Panc1 (cell line): ENCODE measurements around the gene NEK7. TPM values are rescaled to one million over a fixed set of nuclear protein-coding genes. Genes with fewer than 3 reads are reported as not detected.
"Not testable (repeated sequence)": the region's sequence is repeated elsewhere in the genome, so short reads cannot be mapped to it uniquely, and the experiment has no call there.

ENCODE experiments used
- ATAC-seq: fragments of 200-7000 bp; cut with Tn5 transposase; 2 replicates; pipeline ENCODE4 v1.9.1; 2020; ENCODE audit warnings: mild to moderate bottlenecking, moderate library complexity
- BruUV-seq: library from RNA; stranded (reverse); fragments of 400-500 nt; replicated peaks from 2 replicates; lab custom pipeline; 2021; lab: Mats Ljungman, UMichigan
- CTCF ChIA-PET: fragments of 300-600 bp; sonication (Branson Sonifier 250); formaldehyde crosslinking; loops from one replicate; lab custom pipeline; 2022; ENCODE audit warnings: antibody characterized with exemption; lab: Charles Lee
- POLR2A ChIA-PET: fragments of 300-600 bp; sonication (Branson Sonifier 250); formaldehyde crosslinking; loops from one replicate; lab custom pipeline; 2022; ENCODE audit warnings: antibody characterized with exemption; lab: Charles Lee
- DNase-seq: peaks from one replicate; pipeline ENCODE4 v3.0.0-alpha.2; 2010; ENCODE audit warnings: low read depth, low spot score
- H3K27ac ChIP-seq: 2 replicates; pipeline ENCODE4 v1.5.1; 2011; ENCODE audit warnings: mild to moderate bottlenecking, low read length, inconsistent platforms
- H3K27me3 ChIP-seq: fragments of 200-500 bp; sonication (Bioruptor generic); 2 replicates; pipeline ENCODE4 v1.6.0; 2014; ENCODE audit warnings: low read length, inconsistent platforms; ENCODE audit not compliant: control insufficient read depth, insufficient read depth
- H3K36me3 ChIP-seq: fragments of 200-500 bp; sonication (Bioruptor generic); 2 replicates; pipeline ENCODE4 v1.5.1; 2014; ENCODE audit warnings: inconsistent platforms, mild to moderate bottlenecking, low read length, moderate library complexity; ENCODE audit not compliant: control insufficient read depth, insufficient read depth
- H3K4me1 ChIP-seq: 2 replicates; pipeline ENCODE4 v1.5.1; 2011; ENCODE audit warnings: inconsistent platforms, mild to moderate bottlenecking, low read length, moderate library complexity; ENCODE audit not compliant: control insufficient read depth, insufficient read depth
- H3K4me3 ChIP-seq, 2 experiments: 2 replicates each; pipeline ENCODE4 v1.5.1; 2011 to 2012; ENCODE audit warnings: low read depth in 2 of 2, low read length in 2 of 2, mild to moderate bottlenecking in 2 of 2, inconsistent platforms in 1 of 2, moderate library complexity in 1 of 2
- H3K9me3 ChIP-seq: fragments of 200-500 bp; sonication (Bioruptor generic); 2 replicates; pipeline ENCODE4 v1.5.1; 2014; ENCODE audit warnings: low read depth, mild to moderate bottlenecking, inconsistent platforms, low read length, moderate library complexity; ENCODE audit not compliant: control insufficient read depth, insufficient read depth
- POLR2AphosphoS5 ChIP-seq: IDR thresholded peaks from 2 replicates; pipeline ENCODE4 v1.6.1; 2012; ENCODE audit warnings: mild to moderate bottlenecking, low read depth, low read length, moderate library complexity
- SIN3A ChIP-seq: IDR thresholded peaks from 2 replicates; pipeline ENCODE4 v1.6.1; 2012; ENCODE audit warnings: low read depth, mild to moderate bottlenecking, low read length, moderate library complexity, borderline replicate concordance; ENCODE audit not compliant: insufficient read depth
- TCF7L2 ChIP-seq: IDR thresholded peaks from 2 replicates; pipeline ENCODE4 v1.6.1; 2011; ENCODE audit warnings: mild to moderate bottlenecking, low read depth, low read length, inconsistent platforms
- in situ Hi-C: cut with HindIII; loops from 2 replicates; pipeline ENCODE4 v1.10.0; 2016; ENCODE audit warnings: low sequenced_read_pairs, low pct_unique_long_range_greater_than_20kb
- intact Hi-C: fragments of 100-400 bp; cut with micrococcal nuclease; formaldehyde crosslinking; loops from one replicate; pipeline ENCODE4 v1.10.0; 2022; ENCODE audit not compliant: unreplicated experiment
- total RNA-seq: library from RNA; stranded (reverse); gene quantifications from one replicate; pipeline ENCODE4 v1.2.1, GENCODE V29; 2021; ENCODE audit not compliant: unreplicated experiment
- TF ChIP-seq, protein P1 (sequence below), 2 experiments: IDR thresholded peaks; 2 replicates each; pipeline ENCODE4 v1.6.1; 2011 to 2012; ENCODE audit warnings: low read depth in 2 of 2, control low read depth in 1 of 2, low read length in 1 of 2, mild to moderate bottlenecking in 1 of 2, moderate library complexity in 1 of 2; ENCODE audit not compliant: insufficient read depth in 1 of 2
- TF ChIP-seq, protein P2 (sequence below): fragments of 450-650 bp; IDR thresholded peaks from 2 replicates; pipeline ENCODE4 v1.5.1; 2017; ENCODE audit warnings: mild to moderate bottlenecking

The NEK7 gene
- total RNA-seq, 1 experiment from 2014 or later = 53.0 TPM

DNA sequence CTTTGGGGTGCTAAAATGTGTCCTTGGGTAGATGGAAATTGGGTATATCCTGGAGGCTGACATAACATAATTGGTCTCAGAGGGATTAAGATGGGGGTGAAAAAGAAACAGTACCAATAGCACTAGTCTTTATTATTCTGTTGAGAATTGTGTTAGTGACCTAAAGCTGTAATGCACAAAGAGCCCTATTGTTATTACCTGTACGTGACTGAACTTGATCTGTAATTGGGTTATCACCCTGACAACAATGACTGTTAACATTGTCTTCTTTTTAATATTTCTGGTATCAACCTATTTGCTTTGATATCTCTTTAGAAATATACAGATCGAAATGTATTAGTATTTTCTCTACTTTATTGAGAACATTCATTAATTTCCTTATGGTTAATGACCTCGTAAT is 147.6 kb downstream of the NEK7 start:
- Histone ChIP-seq H3K4me1 (no peaks in the 10 kb centered on the region), H3K4me3 (no peak overlapping the region), H3K27me3 (no peaks in the 10 kb centered on the region), H3K9me3 (no peaks in the 10 kb centered on the region), H3K36me3 (no peaks in the 10 kb centered on the region), H3K27ac (no peak overlapping the region)
- POLR2A ChIA-PET = no interaction called here
- CTCF ChIA-PET = no interaction called here
- in situ Hi-C loops (no loop called here), intact Hi-C loops (no loop called here)
- BruUV-seq = no TSS peak
- ATAC-seq (no peak), DNase-seq (no peak)
- TF ChIP-seq, protein P1, sequence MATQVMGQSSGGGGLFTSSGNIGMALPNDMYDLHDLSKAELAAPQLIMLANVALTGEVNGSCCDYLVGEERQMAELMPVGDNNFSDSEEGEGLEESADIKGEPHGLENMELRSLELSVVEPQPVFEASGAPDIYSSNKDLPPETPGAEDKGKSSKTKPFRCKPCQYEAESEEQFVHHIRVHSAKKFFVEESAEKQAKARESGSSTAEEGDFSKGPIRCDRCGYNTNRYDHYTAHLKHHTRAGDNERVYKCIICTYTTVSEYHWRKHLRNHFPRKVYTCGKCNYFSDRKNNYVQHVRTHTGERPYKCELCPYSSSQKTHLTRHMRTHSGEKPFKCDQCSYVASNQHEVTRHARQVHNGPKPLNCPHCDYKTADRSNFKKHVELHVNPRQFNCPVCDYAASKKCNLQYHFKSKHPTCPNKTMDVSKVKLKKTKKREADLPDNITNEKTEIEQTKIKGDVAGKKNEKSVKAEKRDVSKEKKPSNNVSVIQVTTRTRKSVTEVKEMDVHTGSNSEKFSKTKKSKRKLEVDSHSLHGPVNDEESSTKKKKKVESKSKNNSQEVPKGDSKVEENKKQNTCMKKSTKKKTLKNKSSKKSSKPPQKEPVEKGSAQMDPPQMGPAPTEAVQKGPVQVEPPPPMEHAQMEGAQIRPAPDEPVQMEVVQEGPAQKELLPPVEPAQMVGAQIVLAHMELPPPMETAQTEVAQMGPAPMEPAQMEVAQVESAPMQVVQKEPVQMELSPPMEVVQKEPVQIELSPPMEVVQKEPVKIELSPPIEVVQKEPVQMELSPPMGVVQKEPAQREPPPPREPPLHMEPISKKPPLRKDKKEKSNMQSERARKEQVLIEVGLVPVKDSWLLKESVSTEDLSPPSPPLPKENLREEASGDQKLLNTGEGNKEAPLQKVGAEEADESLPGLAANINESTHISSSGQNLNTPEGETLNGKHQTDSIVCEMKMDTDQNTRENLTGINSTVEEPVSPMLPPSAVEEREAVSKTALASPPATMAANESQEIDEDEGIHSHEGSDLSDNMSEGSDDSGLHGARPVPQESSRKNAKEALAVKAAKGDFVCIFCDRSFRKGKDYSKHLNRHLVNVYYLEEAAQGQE (IDR thresholded peaks at IDR 0.05; ENCODE audit: insufficient read depth in 1 of 2, low read depth in 2 of 2, low read length in 1 of 2) = no peak
- TF ChIP-seq, protein P2, sequence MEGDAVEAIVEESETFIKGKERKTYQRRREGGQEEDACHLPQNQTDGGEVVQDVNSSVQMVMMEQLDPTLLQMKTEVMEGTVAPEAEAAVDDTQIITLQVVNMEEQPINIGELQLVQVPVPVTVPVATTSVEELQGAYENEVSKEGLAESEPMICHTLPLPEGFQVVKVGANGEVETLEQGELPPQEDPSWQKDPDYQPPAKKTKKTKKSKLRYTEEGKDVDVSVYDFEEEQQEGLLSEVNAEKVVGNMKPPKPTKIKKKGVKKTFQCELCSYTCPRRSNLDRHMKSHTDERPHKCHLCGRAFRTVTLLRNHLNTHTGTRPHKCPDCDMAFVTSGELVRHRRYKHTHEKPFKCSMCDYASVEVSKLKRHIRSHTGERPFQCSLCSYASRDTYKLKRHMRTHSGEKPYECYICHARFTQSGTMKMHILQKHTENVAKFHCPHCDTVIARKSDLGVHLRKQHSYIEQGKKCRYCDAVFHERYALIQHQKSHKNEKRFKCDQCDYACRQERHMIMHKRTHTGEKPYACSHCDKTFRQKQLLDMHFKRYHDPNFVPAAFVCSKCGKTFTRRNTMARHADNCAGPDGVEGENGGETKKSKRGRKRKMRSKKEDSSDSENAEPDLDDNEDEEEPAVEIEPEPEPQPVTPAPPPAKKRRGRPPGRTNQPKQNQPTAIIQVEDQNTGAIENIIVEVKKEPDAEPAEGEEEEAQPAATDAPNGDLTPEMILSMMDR = no peak
- TF ChIP-seq TCF7L2 (no peak), POLR2AphosphoS5 (no peak), SIN3A (no peak)

DNA sequence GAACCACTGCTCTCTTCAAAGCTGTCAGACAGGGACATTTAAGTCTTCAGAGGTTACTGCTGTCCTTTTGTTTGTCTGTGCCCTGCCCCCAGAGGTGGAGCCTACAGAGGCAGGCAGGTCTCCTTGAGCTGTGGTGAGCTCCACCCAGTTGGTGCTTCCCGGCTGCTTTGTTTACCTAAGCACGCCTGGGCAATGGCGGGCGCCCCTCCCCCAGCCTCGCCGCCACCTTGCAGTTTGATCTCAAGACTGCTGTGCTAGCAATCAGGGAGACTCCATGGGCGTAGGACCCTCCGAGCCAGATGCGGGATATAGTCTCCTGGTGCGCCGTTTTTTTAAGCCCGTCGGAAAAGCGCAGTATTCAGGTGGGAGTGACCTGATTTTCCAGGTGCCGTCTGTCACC is 158.0 kb downstream of the NEK7 start:
- in situ Hi-C loops, H3K27ac ChIP-seq, POLR2A ChIA-PET, intact Hi-C loops, BruUV-seq, H3K9me3 ChIP-seq, ATAC-seq, H3K4me1 ChIP-seq, CTCF ChIA-PET, H3K4me3 ChIP-seq, H3K27me3 ChIP-seq, DNase-seq, H3K36me3 ChIP-seq: not testable (repeated sequence)

DNA sequence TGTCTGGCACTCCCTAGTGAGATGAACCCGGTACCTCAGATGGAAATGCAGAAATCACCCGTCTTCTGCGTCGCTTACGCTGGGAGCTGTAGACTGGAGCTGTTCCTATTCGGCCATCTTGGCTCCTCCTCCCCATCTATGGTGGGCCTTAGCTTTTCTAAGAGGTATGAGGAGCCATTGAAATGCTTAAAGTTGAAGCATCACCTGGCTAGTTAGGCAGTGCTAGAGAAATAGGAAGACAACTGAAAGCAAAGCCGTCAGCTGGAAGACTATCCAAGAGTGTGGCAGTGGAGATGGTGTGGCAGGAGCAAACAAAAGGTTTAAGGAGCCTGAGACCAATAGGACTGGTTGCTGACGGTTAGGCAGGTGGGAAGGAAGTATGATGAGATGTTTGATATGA is 158.5 kb downstream of the NEK7 start:
- in situ Hi-C loops = not testable (repeated sequence)

More for the DNA sequence above, 158.5 kb downstream of the NEK7 start:
- DNase-seq, H3K36me3 ChIP-seq, H3K4me3 ChIP-seq, H3K27ac ChIP-seq, ATAC-seq, H3K9me3 ChIP-seq, CTCF ChIA-PET, POLR2A ChIA-PET, intact Hi-C loops, BruUV-seq, H3K27me3 ChIP-seq, H3K4me1 ChIP-seq: not testable (repeated sequence)
